B cell (primary cell): Measurements from ENCODE around the gene DCDC1. TPM values are rescaled to one million over a fixed set of nuclear protein-coding genes. Genes with fewer than 3 reads are reported as not detected.

ENCODE experiments used
- ATAC-seq: fragments of 200-7000 bp; cut with Tn5 transposase; one replicate; pipeline ENCODE4 v1.10.0; 2021; ENCODE audit warnings: low read depth, mild to moderate bottlenecking, moderate number of reproducible peaks, moderate library complexity
- CTCF ChIA-PET: fragments of 350-600 bp; sonication (Branson Sonifier 250); formaldehyde crosslinking; loops from one replicate; lab custom pipeline; 2021; ENCODE audit warnings: antibody characterized with exemption, inconsistent platforms; lab: Charles Lee
- POLR2A ChIA-PET: fragments of 350-600 bp; sonication (Branson Sonifier 250); formaldehyde crosslinking; loops from one replicate; lab custom pipeline; 2021; ENCODE audit warnings: antibody characterized with exemption; lab: Charles Lee
- DNase-seq: peaks from one replicate; pipeline ENCODE4 v3.0.0; 2013
- H2AFZ ChIP-seq: 2 replicates; pipeline ENCODE4 v1.6.1; 2012; ENCODE audit warnings: mild to moderate bottlenecking, low read depth, low read length; ENCODE audit not compliant: insufficient read depth, poor library complexity, severe bottlenecking
- H3K27ac ChIP-seq, 2 donors: 1 replicate in 1 of 2; 2 replicates in 1 of 2; pipeline ENCODE4 v1.5.1; 2012 to 2013; ENCODE audit warnings: low read length in 2 of 2, mild to moderate bottlenecking in 2 of 2, moderate library complexity in 1 of 2
- H3K27me3 ChIP-seq, 4 experiments: fragments of 200-600 bp in 1 of 4; sonication (generic) in 1 of 4; replicated peaks in 1 of 4; 1 replicate in 2 of 4; 2 replicates in 2 of 4; pipeline versions ENCODE4 v1.6.1 to v1.7.0; 2013 to 2016; ENCODE audit warnings: low read length in 3 of 4, mild to moderate bottlenecking in 2 of 4, mixed read lengths in 1 of 4, moderate library complexity in 1 of 4; ENCODE audit not compliant: insufficient read depth in 4 of 4, control insufficient read depth in 3 of 4; ENCODE audit errors: control extremely low read depth in 1 of 4
- H3K36me3 ChIP-seq, 2 experiments: replicated peaks in 1 of 2; 1 replicate in 1 of 2; 2 replicates in 1 of 2; pipeline versions ENCODE4 v1.6.1 to v1.7.1; 2013; ENCODE audit warnings: low read length in 1 of 2; ENCODE audit not compliant: insufficient read depth in 2 of 2, control insufficient read depth in 1 of 2; ENCODE audit errors: control extremely low read depth in 1 of 2, extremely low read depth in 1 of 2
- H3K4me1 ChIP-seq, 2 donors: fragments of 200-600 bp in 1 of 2; sonication (generic) in 1 of 2; 1 replicate in 1 of 2; 2 replicates in 1 of 2; pipeline versions ENCODE4 v1.5.1 to v1.6.1; 2013 to 2017; ENCODE audit warnings: low read length in 2 of 2; ENCODE audit not compliant: control insufficient read depth in 2 of 2, insufficient read depth in 2 of 2
- H3K4me2 ChIP-seq: replicated peaks from 2 replicates; pipeline ENCODE3; 2012; ENCODE audit warnings: mild to moderate bottlenecking, low read depth, low read length; ENCODE audit not compliant: poor library complexity, severe bottlenecking
- H3K4me3 ChIP-seq, 5 experiments: fragments of 200-600 bp in 1 of 5; sonication (generic) in 1 of 5; 1 replicate in 3 of 5; 2 replicates in 2 of 5; pipeline versions ENCODE4 v1.5.1 to v1.7.0; 2011 to 2016; ENCODE audit warnings: low read length in 4 of 5, mild to moderate bottlenecking in 4 of 5, low read depth in 2 of 5, control low read depth in 1 of 5, moderate library complexity in 1 of 5; ENCODE audit not compliant: insufficient read depth in 1 of 5; ENCODE audit errors: control extremely low read depth in 1 of 5, extremely low read depth in 1 of 5
- H3K79me2 ChIP-seq: fragments of 200-600 bp; sonication (generic); one replicate; pipeline ENCODE4 v1.6.0; 2016; ENCODE audit warnings: low read length; ENCODE audit not compliant: control insufficient read depth, insufficient read depth
- H3K9ac ChIP-seq: fragments of 200-600 bp; sonication (generic); 2 replicates; pipeline ENCODE4 v1.6.1; 2017; ENCODE audit warnings: mild to moderate bottlenecking, low read length, moderate library complexity
- H3K9me3 ChIP-seq, 3 donors: one replicate each; pipeline versions ENCODE4 v1.6.1 to v1.7.1; 2013; ENCODE audit warnings: low read length in 2 of 3; ENCODE audit not compliant: control insufficient read depth in 2 of 3, insufficient read depth in 1 of 3; ENCODE audit errors: control extremely low read depth in 1 of 3
- H4K20me1 ChIP-seq: 2 replicates; pipeline ENCODE4 v1.6.0; 2012; ENCODE audit warnings: mild to moderate bottlenecking, low read length; ENCODE audit not compliant: insufficient read depth, control insufficient read depth, poor library complexity, severe bottlenecking
- H3K27ac Mint-ChIP-seq: one replicate; pipeline ENCODE4 v1.8.0; 2021; ENCODE audit warnings: mixed read lengths
- H3K27me3 Mint-ChIP-seq: one replicate; pipeline ENCODE4 v1.8.0; 2021; ENCODE audit warnings: mixed read lengths
- H3K4me1 Mint-ChIP-seq: one replicate; pipeline ENCODE4 v1.8.0; 2021; ENCODE audit warnings: mixed read lengths
- H3K4me3 Mint-ChIP-seq: one replicate; pipeline ENCODE4 v1.8.0; 2021; ENCODE audit warnings: mixed read lengths
- H3K9me3 Mint-ChIP-seq: one replicate; pipeline ENCODE4 v1.8.0; 2022; ENCODE audit warnings: mixed read lengths; ENCODE audit not compliant: insufficient read depth
- EZH2 ChIP-seq: IDR thresholded peaks from 2 replicates; pipeline ENCODE4 v1.6.1; 2012; ENCODE audit warnings: borderline replicate concordance, low read depth, mild to moderate bottlenecking, moderate library complexity, low read length; ENCODE audit not compliant: insufficient read depth, poor library complexity, severe bottlenecking
- WGBS: methylation state at CpG from one replicate; pipeline ENCODE4 v1.1.5; 2013; ENCODE audit warnings: missing lambda C conversion rate; ENCODE audit not compliant: insufficient coverage; 5-methylcytosine and 5-hydroxymethylcytosine counted together
- intact Hi-C: fragments of 100-400 bp; cut with micrococcal nuclease; formaldehyde crosslinking; loops from one replicate; pipeline ENCODE4 v1.10.0; 2022
- polyA plus RNA-seq: library from polyadenylated mRNA; depleted of rRNA; stranded (reverse); fragments of >200 nt; gene quantifications from 2 replicates; pipeline ENCODE4 v1.2.3, GENCODE V29; 2012
- total RNA-seq, 2 donors: library from RNA; stranded (reverse); fragments of 120-200 nt in 1 of 2; gene quantifications; 1 replicate in 1 of 2; 2 replicates in 1 of 2; pipeline versions ENCODE4 v1.2.3 to v1.2.4, GENCODE V29; 2013 to 2022
- TF ChIP-seq, protein P1 (sequence below): fragments of 200-600 bp; IDR thresholded peaks from one replicate; pipeline ENCODE4 v1.8.0; 2022; ENCODE audit warnings: antibody characterized with exemption, mild to moderate bottlenecking

DCDC1 gene
- total and polyA plus RNA-seq, 2 donors (not counting 1 experiment from before 2014, with no cell fraction given), result not detected

DNA sequence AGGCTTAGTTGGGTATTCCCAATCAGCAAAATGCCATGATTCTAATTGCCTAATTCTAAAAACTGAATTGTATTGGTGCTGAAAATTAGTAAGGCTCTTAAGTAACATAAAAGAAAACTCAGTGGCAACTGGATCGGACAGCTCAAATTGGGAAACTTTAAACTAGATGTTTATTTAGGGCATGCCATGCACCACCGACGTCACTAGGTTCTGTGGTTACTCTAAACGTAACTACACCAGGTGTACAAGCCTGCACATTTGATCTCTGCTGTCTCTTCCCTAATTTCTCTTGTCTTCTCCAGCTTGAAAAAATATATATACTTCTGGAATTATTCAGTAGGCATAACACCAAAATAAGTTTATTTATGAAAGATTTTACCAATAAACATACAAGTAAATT, 378.2 kb downstream of the DCDC1 start:
- TF ChIP-seq, protein P1, sequence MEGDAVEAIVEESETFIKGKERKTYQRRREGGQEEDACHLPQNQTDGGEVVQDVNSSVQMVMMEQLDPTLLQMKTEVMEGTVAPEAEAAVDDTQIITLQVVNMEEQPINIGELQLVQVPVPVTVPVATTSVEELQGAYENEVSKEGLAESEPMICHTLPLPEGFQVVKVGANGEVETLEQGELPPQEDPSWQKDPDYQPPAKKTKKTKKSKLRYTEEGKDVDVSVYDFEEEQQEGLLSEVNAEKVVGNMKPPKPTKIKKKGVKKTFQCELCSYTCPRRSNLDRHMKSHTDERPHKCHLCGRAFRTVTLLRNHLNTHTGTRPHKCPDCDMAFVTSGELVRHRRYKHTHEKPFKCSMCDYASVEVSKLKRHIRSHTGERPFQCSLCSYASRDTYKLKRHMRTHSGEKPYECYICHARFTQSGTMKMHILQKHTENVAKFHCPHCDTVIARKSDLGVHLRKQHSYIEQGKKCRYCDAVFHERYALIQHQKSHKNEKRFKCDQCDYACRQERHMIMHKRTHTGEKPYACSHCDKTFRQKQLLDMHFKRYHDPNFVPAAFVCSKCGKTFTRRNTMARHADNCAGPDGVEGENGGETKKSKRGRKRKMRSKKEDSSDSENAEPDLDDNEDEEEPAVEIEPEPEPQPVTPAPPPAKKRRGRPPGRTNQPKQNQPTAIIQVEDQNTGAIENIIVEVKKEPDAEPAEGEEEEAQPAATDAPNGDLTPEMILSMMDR, result no peak
- TF ChIP-seq EZH2, result no peak

DNA sequence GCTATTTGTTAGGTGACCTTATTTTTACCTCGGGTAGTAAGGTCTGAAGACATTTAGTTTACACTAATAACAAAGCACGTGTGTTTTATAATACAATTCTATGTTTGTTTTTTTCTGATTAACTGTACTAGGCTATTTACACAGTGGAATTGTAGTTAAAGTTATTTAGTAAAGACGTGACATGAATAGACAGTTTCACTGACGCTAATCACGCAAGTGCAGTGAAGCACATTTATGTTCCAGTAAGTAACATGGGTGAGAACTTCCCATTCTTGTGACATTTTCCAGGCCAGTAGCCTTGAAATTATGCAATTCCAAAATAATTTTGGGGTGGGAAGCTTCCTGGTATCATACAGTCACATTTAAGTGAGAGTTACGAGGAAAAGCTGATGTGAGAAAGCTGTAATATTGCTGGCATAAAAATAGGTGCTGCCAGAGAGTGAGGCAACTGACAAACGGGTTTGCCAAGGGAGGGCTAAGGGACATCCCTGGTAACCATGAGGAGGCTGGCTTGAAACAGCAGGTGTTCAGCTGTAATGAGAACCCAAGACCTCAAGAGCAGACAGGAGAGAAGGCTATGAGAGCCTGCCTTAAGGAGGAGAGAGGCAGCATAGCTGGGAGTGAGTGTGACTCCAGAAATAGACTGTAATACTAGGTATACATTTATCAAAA, 378.8 kb downstream of the DCDC1 start:
- H3K9me3 Mint-ChIP-seq, result no peaks in the 10 kb centered on the region
- H2AFZ ChIP-seq, result no peak overlapping the region
- H3K27me3 ChIP-seq, result no peaks in the 10 kb centered on the region
- H3K27ac ChIP-seq, result no peak overlapping the region
- ChIA-PET CTCF (no interaction called here), POLR2A (no interaction called here)
- intact Hi-C loops, result no loop called here
- no peaks in the 10 kb centered on the region for H3K4me1 ChIP-seq
- H3K4me2 ChIP-seq, result no peak overlapping the region
- no peak overlapping the region for H3K27ac Mint-ChIP-seq
- no peaks in the 10 kb centered on the region for H3K36me3 ChIP-seq
- no peaks in the 10 kb centered on the region for H3K79me2 ChIP-seq
- no peak for ATAC-seq
- H3K9ac ChIP-seq, result no peak overlapping the region
- WGBS, result 75% methylated on average over 2 of the region's 7 CpGs
- no peak overlapping the region for H3K4me3 Mint-ChIP-seq
- DNase-seq, result no peak
- H3K4me3 ChIP-seq, result no peak overlapping the region
- no peaks in the 10 kb centered on the region for H3K4me1 Mint-ChIP-seq
- H3K9me3 ChIP-seq, result no peaks in the 10 kb centered on the region
- no peaks in the 10 kb centered on the region for H4K20me1 ChIP-seq
- H3K27me3 Mint-ChIP-seq, result no peaks in the 10 kb centered on the region
- TF ChIP-seq, protein P1, result no peak
- no peak for TF ChIP-seq EZH2

More for the DNA sequence above, 378.2 kb downstream of the DCDC1 start:
- intact Hi-C loops, result no loop called here
- no peak overlapping the region for H3K4me3 Mint-ChIP-seq
- no peaks in the 10 kb centered on the region for H4K20me1 ChIP-seq
- no peaks in the 10 kb centered on the region for H3K27me3 ChIP-seq
- DNase-seq (no peak), ATAC-seq (no peak)
- no peaks in the 10 kb centered on the region for H3K79me2 ChIP-seq
- H3K27me3 Mint-ChIP-seq, result no peaks in the 10 kb centered on the region
- no peak overlapping the region for H3K27ac Mint-ChIP-seq
- ChIA-PET POLR2A (no interaction called here), CTCF (no interaction called here)
- H3K9me3 ChIP-seq, result no peaks in the 10 kb centered on the region
- H3K36me3 ChIP-seq, result no peaks in the 10 kb centered on the region
- H3K4me2 ChIP-seq, result no peak overlapping the region
- H3K9ac ChIP-seq, result no peak overlapping the region
- H3K9me3 Mint-ChIP-seq, result no peaks in the 10 kb centered on the region
- H3K4me1 Mint-ChIP-seq, result no peaks in the 10 kb centered on the region
- H2AFZ ChIP-seq, result no peak overlapping the region
- no peak overlapping the region for H3K27ac ChIP-seq
- H3K4me3 ChIP-seq, result no peak overlapping the region
- no peaks in the 10 kb centered on the region for H3K4me1 ChIP-seq
- no CpG with 5 or more reads among the region's 4 CpGs for WGBS
